NOMO-1 treated with DMSO at 0.1 percent for 48 hours (cell line): ENCODE data around the gene TLR1.
A peak's percentile ranks its signal among the peaks of the same experiment; 100 is the strongest.
"Not testable (repeated sequence)": the region's sequence is repeated elsewhere in the genome, so short reads cannot be mapped to it uniquely, and the experiment has no call there.

Experiments
- DNase-seq: peaks from one replicate; lab custom pipeline; 2025; ENCODE audit not compliant: unreplicated experiment; lab: John Stamatoyannopoulos, UW

Gene TLR1

DNA sequence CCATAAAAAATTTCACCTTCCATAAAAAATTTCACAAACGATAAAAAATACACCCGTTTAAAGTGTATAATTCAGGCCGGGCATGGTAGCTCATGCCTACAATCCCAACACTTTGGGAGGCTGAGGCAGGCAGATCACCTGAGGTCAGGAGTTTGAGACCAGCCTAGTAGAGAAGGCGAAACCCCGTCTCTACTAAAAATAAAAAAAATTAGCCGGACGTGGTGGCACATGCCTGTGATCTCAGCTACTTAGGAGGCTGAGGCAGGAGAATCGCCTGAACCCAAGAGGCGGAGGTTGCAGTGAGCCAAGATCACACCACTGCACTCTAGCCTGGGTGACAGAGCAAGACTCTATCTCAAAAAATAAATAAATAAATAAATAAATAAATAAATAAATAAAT is 1.7 kb upstream of the TLR1 start:
- DNase-seq: not testable (repeated sequence)

DNA sequence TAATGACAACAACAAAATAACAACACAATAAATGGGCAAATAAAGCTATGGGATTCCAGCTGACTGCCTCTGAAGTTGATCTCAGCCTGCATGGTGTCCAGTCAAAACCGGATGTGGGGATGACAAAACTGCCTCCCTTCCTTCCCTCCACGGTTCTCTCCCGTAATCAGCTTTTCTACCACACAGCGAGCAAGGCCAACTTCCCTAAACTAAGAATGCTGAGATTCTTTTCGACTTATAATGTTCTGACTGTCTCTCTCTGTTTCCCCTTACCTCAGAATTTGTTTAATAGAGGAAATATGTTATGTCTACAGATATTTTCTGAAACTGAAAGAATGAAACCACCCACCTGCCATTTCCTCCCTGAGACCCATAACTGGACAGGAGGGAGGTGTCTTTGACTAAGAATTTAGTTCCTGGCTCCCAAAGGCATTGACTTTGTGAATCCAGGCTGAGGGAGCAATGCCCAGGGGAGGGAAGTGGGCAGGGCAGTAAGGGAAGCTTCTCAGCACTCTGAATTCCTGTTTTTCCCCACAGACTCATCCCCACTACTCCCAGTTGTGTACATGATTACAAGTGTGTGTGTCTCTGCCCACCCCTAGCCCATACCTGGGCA is 1.0 kb upstream of the TLR1 start:
- DNase-seq: peak; percentile 83

DNA sequence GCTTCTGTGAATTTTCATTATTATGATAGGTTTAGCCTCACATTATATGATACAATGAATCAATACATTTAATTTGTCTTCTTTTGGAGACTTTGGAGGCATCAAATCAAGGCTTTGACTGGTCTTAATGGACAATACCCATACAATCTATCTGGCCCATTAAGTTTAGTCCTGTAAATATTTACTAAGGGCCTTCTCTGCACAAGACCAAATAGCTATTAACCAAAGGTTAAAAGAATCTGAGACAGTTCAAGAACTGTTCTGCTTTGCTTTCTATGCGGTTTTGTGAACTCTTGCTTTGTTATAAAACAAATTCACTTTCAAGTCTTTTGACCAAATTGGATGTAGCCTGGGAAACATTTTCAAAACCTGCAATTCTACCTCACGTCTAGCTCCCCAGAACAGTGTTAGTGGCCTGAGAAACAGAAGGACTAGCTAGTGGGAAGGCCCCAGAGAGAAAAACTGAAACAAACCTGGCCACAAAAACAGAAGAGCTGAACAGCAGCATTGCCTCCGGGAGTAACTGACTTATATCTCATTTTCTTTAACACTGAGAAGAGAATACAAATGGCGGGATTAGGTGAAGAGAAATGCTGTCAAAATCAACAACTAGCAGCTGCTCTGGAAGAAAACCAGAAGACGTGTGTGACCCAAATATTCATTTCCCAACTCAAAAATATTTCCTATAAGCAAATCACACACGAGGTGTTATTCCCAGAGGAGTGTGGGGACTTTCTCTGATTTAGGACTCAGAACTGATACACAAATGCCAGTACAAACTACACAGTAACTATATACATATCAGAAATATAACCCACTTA is 548 bp downstream of the TLR1 start:
- no peak for DNase-seq

DNA sequence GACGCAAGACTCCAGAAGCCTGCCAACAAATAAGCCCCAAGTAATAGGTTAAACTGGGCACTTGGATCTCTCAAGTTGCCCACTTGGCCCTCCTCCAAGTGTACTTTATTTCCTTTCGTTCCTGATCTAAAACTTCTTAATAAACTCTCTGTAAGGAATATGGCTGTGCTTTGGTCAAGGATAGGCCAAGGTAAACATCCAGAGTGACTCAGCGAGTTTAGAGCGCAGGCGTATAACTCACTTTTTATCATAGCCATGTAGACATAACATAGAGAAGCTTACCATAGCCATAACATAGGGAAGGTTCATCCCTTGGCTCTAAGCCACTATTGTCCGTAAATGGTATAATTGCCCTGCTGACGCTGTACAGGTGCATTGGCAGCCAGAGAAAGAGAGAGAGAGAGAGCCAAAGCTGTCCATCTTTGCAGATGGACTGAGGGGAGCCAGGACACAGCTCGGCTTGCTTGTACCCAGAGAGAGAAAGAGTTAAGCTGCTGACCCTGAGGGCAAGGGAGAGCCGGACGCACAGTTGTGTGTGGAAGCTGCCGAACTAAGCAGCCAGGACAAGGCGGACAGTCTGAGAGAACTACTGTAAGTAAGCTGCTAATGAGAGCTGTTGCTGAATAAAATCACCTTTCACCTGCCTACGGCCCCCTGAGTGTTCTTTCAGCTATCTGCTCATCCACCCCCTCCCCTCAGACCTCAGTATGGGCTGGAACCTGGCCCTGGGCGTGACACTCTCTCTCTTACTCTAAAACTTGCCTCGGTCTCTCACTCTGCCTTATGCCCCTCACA is 1.8 kb downstream of the TLR1 start:
- DNase-seq: no peak

DNA sequence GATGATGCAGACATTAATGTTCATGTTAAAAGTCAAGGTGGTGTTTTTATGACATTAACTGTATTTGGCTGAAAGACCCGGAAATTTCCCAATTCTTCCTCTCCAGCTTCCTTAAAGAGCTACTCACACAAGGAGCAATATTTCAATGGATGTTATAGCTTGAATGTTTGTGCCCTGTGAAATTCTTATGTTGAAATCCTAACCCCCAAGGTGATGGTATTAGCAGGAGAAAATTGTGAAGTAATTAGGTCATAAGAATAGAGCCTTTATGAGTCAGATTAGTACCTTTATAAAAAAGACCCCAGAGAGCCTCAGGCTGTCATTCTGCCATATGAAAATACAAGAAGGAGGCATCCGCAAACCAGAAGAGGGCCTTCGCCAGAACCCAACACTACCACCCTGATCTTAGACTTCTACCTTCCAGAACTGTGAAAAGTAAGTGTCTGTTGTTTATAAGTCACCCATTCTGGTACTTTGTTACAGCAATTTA is 3.6 kb downstream of the TLR1 start:
- no peak for DNase-seq

DNA sequence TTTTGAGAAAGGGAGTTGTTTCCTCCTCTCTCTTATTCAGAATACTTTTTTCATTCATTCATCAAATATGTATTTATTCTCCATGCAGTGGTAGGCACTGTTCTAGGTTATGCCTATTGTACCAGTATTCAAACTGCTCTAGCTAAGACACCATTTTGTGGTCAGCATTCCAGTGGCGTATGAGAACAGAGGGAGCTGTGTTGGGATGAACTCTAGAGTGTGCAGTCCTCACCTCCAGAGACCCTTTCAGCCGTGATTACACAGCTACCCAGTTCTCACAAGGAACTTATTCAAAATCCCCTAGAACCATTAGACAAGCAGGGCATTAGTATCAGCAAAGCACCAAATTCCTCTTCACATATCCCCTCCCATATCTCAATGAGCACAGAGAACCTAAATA is 4.2 kb downstream of the TLR1 start:
- DNase-seq: no peak

DNA sequence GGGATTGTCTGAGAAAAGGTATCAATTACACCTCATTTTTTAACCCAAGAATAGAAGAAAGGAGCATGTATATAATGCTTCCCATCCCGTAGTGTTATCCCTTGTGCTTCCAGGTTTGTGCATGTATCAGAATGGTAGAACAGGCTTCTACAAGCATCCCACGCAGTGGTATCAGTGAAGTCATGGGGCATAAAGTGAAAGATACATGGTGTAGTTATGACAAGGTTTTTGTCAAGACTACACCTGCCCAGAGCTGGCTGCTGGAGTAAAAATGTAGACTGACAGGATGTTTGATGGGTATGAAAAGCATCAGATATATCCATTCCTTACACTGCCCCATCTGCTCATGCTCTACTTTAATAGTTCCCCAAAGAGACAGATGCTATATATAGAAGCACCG is 9.5 kb downstream of the TLR1 start:
- no peak for DNase-seq

DNA sequence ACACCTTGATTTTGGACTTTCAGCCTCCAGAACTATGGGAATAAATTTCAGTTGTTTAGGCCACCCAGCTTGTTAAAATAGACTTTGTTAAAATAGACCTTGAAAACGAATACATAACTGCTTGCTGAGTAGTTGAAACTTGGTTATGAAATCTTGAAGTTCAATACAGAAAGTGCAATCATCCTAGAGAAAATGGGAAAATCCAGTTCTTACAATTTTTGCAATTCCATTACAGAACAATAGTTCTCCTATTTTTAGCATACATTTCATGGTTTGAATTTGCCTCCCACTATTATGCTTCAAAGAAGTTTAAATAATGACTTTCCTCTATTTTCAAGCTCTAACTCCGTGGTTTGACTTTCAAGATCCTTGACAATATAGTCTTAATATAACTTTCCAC is 10.5 kb downstream of the TLR1 start:
- DNase-seq: no peak

DNA sequence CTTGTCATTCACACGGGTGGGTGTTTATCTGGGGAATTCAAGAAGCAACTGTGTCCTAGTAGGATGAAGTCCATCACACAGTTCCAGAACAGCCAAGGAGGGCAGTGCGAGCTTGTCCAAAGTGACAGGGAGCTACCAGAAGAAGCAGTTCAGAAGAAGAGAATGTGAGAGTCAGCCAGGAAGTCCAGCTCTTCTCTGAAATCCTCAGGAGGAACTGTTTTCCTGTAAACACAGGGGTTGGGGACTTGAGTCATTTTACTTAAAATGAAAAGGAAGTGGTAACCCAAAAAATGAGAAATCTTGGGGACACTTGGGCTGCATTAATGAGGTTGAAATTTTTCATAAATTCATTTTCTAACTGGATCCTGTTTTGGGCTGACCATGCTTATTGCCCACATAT is 13.6 kb downstream of the TLR1 start:
- DNase-seq: peak; percentile 29

DNA sequence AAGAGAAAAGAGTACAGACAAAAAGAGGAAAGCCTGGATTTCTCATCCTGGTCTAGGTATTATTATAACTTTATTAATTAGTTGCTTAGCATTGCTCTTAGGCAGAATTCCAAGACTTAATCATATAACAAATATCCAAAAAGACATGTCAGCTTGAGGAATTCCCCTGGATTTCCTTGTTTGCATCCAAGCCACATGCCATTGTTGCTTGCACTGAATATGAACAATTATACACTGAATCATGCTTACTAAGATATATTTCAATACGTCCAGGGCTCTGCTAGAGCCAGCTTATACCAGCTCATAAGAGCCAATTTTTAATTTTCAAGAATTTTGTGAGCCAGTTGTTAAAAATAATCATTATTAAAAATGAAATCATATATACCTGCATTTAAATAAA is 16.3 kb downstream of the TLR1 start:
- no peak for DNase-seq

DNA sequence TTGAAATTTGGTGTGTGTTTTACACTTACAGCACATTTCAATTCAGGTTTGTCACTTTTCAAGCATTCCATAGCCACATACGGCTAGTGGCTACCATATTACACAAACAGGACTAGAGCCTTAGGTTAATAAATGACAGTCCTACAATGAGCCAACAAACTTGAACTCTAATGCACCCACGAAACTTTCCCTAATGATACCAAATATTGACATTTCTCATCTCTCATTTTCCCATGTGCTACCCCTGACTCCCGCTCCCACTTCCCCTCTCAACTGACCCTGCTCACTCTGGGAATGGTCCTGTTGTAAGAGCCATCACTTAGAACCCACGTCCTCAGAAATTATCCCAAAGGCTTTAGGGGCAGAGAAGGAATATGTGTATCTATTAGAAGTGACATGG is 16.9 kb downstream of the TLR1 start:
- DNase-seq: no peak

DNA sequence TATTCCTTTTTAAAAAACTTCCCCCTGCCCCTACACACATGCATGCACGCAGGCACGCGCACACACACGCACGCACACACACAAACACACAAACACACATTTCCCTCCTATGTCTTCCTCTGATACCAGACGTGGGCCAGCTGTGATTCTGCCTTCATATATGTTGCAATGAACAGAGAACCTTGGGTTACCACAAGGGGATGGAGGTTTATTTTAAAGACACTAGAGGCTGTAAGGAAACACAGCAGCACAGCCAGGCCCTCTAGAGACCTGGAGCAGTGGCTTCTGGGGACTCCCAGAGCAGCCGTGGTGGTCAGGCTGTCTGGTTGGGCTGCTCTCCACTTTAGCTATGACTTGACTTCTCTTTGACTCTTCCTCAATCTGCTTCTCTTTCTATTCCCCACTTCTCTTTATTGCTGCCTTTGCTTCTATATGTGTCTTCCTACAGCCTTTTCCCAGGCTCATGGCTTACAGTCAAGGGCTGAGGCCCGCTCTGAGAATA is 18.6 kb downstream of the TLR1 start:
- DNase-seq: peak; percentile 86

DNA sequence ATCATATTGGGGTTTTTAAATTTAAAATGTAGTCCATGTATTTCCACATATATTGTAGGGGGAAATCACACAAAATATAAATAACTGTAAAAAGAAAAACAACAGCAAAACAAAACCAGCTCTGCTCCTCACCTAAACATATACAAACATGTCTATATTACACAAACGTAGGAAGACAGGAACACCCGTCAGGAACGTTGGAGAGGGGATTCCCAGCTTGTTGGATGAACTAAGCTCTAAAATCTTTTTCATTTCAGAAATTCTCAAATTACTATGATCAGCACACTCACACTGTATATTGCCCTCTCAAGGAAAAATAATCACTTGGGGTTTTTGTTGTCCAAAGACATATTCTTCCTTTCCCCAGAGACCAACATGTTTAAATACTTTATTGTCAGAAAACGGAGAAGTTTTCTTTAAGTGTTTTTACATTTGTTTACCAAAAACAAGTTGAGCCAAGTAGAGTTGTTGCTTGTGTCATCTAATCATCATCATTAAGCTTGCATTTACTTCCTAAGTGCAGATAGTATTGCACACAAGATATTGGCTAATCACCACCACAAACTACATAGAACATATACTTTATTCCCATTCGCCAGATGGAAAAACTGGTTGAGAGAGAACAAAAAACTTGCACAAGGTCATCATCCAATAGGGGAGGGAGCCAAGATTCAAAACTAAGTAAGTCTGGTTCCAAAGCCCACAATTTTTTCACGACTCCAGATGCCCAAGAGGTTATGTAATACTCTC is 19.4 kb downstream of the TLR1 start:
- DNase-seq: peak; percentile 42

DNA sequence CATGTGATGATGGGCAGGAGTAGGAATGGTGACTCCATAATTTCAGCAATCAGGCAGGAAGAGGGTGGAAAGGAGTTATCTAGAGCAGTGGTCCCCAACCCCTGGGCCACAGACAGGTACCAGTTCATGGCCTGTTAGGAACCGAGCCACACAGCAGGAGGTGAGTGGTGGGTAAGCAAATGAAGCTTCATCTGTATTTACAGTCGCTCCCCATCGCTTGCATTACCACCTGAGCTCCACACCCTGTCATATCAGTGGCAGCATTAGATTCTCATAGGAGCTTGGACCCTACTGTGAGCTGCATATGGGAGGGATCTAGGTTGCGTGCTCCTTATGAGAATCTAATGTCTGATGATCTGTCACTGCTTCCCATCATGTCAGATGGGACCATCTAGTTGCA is 20.4 kb downstream of the TLR1 start:
- DNase-seq: no peak

DNA sequence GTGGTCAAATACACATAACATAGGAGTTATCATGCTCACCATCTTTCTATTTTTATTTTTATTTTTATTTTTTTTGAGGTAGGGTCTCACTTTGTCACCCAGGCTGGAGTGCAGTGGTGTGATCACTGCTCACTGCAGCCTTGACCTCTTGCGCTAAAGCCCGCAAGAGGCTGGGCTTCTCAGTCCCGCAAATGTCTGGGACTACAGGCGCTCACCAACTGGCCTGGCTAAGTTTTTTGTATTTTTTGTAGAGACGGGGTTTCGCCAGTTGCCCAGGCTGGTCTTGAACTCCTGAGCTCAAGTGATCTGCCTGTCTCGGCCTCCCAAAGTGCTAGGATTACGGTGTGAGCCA is 21.5 kb downstream of the TLR1 start:
- no peak for DNase-seq

DNA sequence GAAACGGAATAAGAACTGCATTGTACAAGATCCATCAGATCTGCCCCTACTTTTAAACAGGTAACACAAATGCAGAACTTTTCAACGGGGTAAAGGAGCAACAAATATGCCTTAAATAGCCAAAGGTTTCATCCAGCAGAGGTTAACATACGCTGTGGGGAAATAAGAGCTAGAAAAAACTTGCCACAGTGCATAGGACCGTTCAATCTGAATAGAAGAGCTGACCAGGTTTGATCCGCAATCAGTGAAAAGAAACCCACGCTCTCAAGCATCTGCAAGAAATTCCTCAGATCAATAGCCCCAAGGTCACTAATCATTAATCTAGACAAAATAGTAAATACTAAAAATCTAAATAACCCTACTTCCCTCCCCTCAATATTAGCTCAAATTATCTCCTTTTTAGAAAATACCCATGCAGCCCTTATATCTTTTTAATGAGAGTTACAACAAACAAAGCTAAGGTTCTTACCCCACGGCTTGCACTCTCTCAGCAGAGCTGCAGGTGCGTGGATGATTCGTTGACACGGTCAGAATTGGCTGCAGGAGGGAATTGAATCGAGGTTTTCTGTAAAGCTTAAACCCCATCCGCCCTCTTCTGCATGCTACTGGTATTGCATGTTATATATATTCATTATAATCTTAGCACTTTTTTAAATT is 22.0 kb downstream of the TLR1 start, which contains the start of gene TLR10:
TSS of gene TLR10 (minus strand) at position 539 of the 657 bp plus-strand sequence. CDS start 7,400 bp downstream, outside the sequence.
- DNase-seq: peak; percentile 58

DNA sequence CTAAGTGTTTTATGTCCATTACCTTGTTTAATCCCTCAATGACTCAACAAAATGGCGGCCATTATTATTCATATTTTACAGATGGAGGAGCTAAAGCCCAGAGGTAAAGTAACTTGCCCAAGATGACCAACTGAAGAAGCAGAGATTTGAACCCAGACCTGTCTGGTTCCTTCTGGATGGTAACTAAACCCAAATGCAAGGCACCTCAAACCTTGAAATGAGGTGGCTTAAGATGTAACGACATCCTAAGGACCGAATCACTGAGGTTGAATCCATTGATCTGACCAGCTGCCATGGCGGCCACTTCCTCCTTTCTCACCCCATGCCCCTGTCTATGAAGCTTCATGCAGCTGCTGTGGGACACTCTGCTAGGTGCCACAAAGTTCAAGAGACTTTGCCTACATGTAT is 22.7 kb downstream of the TLR1 start:
- DNase-seq: no peak

DNA sequence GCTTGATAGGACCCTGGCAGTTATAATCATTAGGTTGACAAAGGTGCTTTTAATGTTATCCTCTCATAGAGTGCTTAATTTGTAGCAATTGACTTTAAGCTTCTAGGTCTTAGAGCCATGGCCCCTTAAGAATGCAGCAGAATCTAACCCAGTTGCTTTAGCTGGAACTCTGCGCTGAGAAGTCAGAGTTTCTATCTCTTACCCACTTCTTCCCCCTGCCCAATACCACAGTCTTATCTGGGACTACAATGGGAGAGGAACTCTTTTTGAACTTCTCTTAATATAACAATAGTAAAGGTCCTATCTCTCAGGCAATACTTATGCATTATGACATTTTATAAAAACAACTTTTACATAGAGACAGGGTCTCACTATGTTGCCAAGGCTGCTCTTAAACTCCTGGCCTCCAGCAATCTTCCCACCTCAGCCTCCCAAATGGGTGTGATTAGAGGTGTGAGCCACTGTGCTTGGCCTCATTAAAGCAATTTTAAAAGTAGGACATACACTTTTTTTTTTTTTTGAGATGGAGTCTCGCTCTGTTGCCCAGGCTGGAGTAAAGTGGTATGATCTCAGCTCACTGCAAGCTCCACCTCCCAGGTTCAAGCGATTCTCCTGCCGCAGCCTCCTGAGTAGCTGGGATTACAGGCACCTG is 23.6 kb downstream of the TLR1 start:
- DNase-seq: no peak

DNA sequence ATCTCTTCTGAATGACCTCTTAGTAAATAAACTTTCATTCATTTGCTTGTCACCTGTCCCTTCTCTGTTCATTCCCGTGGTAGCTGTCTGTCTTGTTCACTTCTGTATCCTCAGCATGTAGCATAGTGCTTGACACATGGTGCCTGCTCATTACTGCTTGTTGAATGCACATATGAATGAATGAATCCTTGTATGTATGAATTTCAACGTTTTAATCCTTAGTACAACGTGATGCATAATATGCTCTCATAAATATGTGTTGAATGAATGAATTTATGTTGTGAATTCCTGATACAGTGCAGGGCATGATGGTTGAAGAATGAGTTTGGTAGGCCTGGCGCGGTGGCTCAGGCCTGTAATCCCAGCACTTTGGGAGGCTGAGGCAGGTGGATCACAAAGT is 24.8 kb downstream of the TLR1 start:
- DNase-seq: no peak

DNA sequence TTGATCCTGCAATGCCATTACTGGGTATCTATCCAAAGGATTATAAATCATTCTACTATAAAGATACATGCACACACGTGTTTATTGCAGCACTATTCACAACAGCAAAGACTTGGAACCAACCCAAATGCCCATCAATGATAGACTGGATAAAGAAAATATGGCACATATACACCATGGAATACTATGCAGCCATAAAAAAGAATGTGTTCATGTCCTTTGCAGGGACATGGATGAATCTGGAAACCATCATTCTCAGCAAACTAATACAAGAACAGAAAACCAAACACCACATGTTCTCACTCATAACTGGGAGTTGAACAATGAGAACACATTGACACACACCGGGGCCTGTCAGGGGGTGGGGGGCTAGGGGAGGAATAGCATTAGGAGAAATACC is 26.7 kb downstream of the TLR1 start:
- DNase-seq: not testable (repeated sequence)
